HEK293 (cell line): Measurements from ENCODE around the gene CASKIN1.

Experiments
- HOXD13 ChIP-seq: sonication (generic); formaldehyde crosslinking; IDR thresholded peaks from 2 replicates; pipeline ENCODE4 v1.8.0; 2022; ENCODE audit warnings: missing genetic modification reagents, borderline replicate concordance
- MYNN ChIP-seq: fragments of 450-650 bp; formaldehyde crosslinking; IDR thresholded peaks from 2 replicates; pipeline ENCODE4 v1.5.1; 2016; ENCODE audit warnings: missing biosample characterization, missing genetic modification characterization, borderline replicate concordance
- MZF1 ChIP-seq: fragments of 450-650 bp; formaldehyde crosslinking; IDR thresholded peaks from 2 replicates; pipeline ENCODE4 v1.5.1; 2017; ENCODE audit warnings: missing biosample characterization, missing genetic modification characterization, borderline replicate concordance
- TRIM28 ChIP-seq: IDR thresholded peaks from 2 replicates; pipeline ENCODE4 v1.6.1; 2011; ENCODE audit warnings: low read length, control low read depth, borderline replicate concordance
- YY1 ChIP-seq: fragments of 450-650 bp; formaldehyde crosslinking; IDR thresholded peaks from 2 replicates; pipeline ENCODE4 v1.5.1; 2018; ENCODE audit warnings: missing biosample characterization, missing genetic modification characterization
- YY2 ChIP-seq: fragments of 450-650 bp; formaldehyde crosslinking; IDR thresholded peaks from 2 replicates; pipeline ENCODE4 v1.5.1; 2016; ENCODE audit warnings: missing biosample characterization, missing genetic modification characterization
- ZBTB1 ChIP-seq: fragments of 450-650 bp; formaldehyde crosslinking; IDR thresholded peaks from 2 replicates; pipeline ENCODE4 v1.5.1; 2016; ENCODE audit warnings: missing biosample characterization, missing genetic modification characterization
- ZNF324 ChIP-seq: fragments of 450-650 bp; formaldehyde crosslinking; IDR thresholded peaks from 2 replicates; pipeline ENCODE4 v1.5.1; 2016; ENCODE audit warnings: missing biosample characterization, missing genetic modification characterization
- ZNF341 ChIP-seq: fragments of 450-650 bp; formaldehyde crosslinking; IDR thresholded peaks from 2 replicates; pipeline ENCODE4; 2016; ENCODE audit warnings: low read depth, missing biosample characterization, missing genetic modification characterization
- ZNF37A ChIP-seq: fragments of 450-650 bp; IDR thresholded peaks from 2 replicates; pipeline ENCODE4 v1.5.1; 2018; ENCODE audit warnings: missing biosample characterization, missing genetic modification characterization
- ZNF449 ChIP-seq: fragments of 450-650 bp; formaldehyde crosslinking; IDR thresholded peaks from 2 replicates; pipeline ENCODE4 v1.5.1; 2017; ENCODE audit warnings: missing biosample characterization, mild to moderate bottlenecking, missing genetic modification characterization, moderate library complexity
- ZNF529 ChIP-seq: fragments of 450-650 bp; formaldehyde crosslinking; IDR thresholded peaks from 2 replicates; pipeline ENCODE4 v1.5.1; 2017; ENCODE audit warnings: missing genetic modification characterization, missing biosample characterization; ENCODE audit not compliant: insufficient replicate concordance
- ZNF555 ChIP-seq: fragments of 450-650 bp; formaldehyde crosslinking; conservative IDR thresholded peaks from 2 replicates; pipeline ENCODE4 v1.5.1; 2017; ENCODE audit warnings: missing biosample characterization, mild to moderate bottlenecking, missing genetic modification characterization, inconsistent platforms
- ZNF558 ChIP-seq: fragments of 450-650 bp; formaldehyde crosslinking; IDR thresholded peaks from 2 replicates; pipeline ENCODE4 v1.5.1; 2016; ENCODE audit warnings: missing biosample characterization, missing genetic modification characterization
- ZNF560 ChIP-seq: fragments of 450-650 bp; formaldehyde crosslinking; IDR thresholded peaks from 2 replicates; pipeline ENCODE4 v1.5.1; 2017; ENCODE audit warnings: missing biosample characterization, missing genetic modification characterization, borderline replicate concordance
- ZNF571 ChIP-seq: fragments of 450-650 bp; formaldehyde crosslinking; IDR thresholded peaks from 2 replicates; pipeline ENCODE4 v1.5.0; 2017; ENCODE audit warnings: missing biosample characterization, missing genetic modification characterization
- ZNF626 ChIP-seq: fragments of 450-650 bp; sonication (Bioruptor Pico); formaldehyde crosslinking; IDR thresholded peaks from 2 replicates; pipeline ENCODE4 v1.5.1; 2018; ENCODE audit warnings: missing biosample characterization, missing genetic modification characterization, inconsistent platforms
- ZNF707 ChIP-seq: fragments of 450-650 bp; formaldehyde crosslinking; IDR thresholded peaks from 2 replicates; pipeline ENCODE4 v1.5.1; 2016; ENCODE audit warnings: missing biosample characterization, missing genetic modification characterization
- ZNF76 ChIP-seq: fragments of 450-650 bp; formaldehyde crosslinking; IDR thresholded peaks from 2 replicates; pipeline ENCODE4; 2016; ENCODE audit warnings: low read depth, missing biosample characterization, missing genetic modification characterization, borderline replicate concordance
- TF ChIP-seq, protein P1 (sequence below): fragments of 450-650 bp; formaldehyde crosslinking; conservative IDR thresholded peaks from 2 replicates; pipeline ENCODE4 v1.5.1; 2016; ENCODE audit warnings: low read depth, missing biosample characterization, missing genetic modification characterization
- TF ChIP-seq, protein P2 (sequence below): fragments of 450-650 bp; IDR thresholded peaks from 2 replicates; pipeline ENCODE4 v1.5.1; 2018; ENCODE audit warnings: missing biosample characterization, missing genetic modification characterization
- TF ChIP-seq, protein P3 (sequence below): fragments of 450-650 bp; formaldehyde crosslinking; IDR thresholded peaks from 2 replicates; pipeline ENCODE4 v1.5.1; 2016; ENCODE audit warnings: missing biosample characterization, missing genetic modification characterization
- TF ChIP-seq, protein P4 (sequence below): fragments of 450-650 bp; IDR thresholded peaks from 2 replicates; pipeline ENCODE4 v1.5.1; 2018; ENCODE audit warnings: missing biosample characterization, mild to moderate bottlenecking, missing genetic modification characterization
- TF ChIP-seq, protein P5 (sequence below): fragments of 450-650 bp; formaldehyde crosslinking; IDR thresholded peaks from 2 replicates; pipeline ENCODE4 v1.5.1; 2016; ENCODE audit warnings: missing biosample characterization, missing genetic modification characterization

Gene CASKIN1

GRCh38 chr16:2205104-2205966 lies 8.9 kb upstream of the CASKIN1 start, which contains the start of gene MLST8 (continued):
- TF ChIP-seq, protein P1, sequence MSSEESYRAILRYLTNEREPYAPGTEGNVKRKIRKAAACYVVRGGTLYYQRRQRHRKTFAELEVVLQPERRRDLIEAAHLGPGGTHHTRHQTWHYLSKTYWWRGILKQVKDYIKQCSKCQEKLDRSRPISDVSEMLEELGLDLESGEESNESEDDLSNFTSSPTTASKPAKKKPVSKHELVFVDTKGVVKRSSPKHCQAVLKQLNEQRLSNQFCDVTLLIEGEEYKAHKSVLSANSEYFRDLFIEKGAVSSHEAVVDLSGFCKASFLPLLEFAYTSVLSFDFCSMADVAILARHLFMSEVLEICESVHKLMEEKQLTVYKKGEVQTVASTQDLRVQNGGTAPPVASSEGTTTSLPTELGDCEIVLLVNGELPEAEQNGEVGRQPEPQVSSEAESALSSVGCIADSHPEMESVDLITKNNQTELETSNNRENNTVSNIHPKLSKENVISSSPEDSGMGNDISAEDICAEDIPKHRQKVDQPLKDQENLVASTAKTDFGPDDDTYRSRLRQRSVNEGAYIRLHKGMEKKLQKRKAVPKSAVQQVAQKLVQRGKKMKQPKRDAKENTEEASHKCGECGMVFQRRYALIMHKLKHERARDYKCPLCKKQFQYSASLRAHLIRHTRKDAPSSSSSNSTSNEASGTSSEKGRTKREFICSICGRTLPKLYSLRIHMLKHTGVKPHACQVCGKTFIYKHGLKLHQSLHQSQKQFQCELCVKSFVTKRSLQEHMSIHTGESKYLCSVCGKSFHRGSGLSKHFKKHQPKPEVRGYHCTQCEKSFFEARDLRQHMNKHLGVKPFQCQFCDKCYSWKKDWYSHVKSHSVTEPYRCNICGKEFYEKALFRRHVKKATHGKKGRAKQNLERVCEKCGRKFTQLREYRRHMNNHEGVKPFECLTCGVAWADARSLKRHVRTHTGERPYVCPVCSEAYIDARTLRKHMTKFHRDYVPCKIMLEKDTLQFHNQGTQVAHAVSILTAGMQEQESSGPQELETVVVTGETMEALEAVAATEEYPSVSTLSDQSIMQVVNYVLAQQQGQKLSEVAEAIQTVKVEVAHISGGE (tag by site-specific recombination): peak; percentile 34; the same call in 1 of the 2 replicates
- TF ChIP-seq ZNF560 (tag by site-specific recombination) (no peak), ZNF324 (tag by site-specific recombination) (peak; percentile 86; the same call in 1 of the 2 replicates), ZNF529 (tag by site-specific recombination) (no peak), HOXD13 (CRISPR knock-in tag) (no peak), ZNF555 (tag by site-specific recombination) (no peak), MZF1 (tag by site-specific recombination) (no peak), ZNF707 (tag by site-specific recombination) (no peak), ZNF626 (tag by site-specific recombination) (no peak), YY2 (peak; percentile 76; the same call in 1 of the 2 replicates), ZBTB1 (tag by site-specific recombination) (0 out of 2 replicates have a peak, but pooled peaks have one; percentile 57), ZNF37A (tag by site-specific recombination) (no peak), TRIM28 (no peak; the same call in 1 of the 2 replicates), YY1 (0 out of 2 replicates have a peak, but pooled peaks have one; percentile 9), ZNF449 (tag by site-specific recombination) (no peak), ZNF76 (tag by site-specific recombination) (peak; percentile 85), MYNN (no peak; the same call in 1 of the 2 replicates), ZNF571 (tag by site-specific recombination) (no peak), ZNF341 (tag by site-specific recombination) (peak; percentile 99), ZNF558 (tag by site-specific recombination) (no peak)
- TF ChIP-seq, protein P2, sequence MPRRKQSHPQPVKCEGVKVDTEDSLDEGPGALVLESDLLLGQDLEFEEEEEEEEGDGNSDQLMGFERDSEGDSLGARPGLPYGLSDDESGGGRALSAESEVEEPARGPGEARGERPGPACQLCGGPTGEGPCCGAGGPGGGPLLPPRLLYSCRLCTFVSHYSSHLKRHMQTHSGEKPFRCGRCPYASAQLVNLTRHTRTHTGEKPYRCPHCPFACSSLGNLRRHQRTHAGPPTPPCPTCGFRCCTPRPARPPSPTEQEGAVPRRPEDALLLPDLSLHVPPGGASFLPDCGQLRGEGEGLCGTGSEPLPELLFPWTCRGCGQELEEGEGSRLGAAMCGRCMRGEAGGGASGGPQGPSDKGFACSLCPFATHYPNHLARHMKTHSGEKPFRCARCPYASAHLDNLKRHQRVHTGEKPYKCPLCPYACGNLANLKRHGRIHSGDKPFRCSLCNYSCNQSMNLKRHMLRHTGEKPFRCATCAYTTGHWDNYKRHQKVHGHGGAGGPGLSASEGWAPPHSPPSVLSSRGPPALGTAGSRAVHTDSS: no peak; the same call in 1 of the 2 replicates
- TF ChIP-seq, protein P3, sequence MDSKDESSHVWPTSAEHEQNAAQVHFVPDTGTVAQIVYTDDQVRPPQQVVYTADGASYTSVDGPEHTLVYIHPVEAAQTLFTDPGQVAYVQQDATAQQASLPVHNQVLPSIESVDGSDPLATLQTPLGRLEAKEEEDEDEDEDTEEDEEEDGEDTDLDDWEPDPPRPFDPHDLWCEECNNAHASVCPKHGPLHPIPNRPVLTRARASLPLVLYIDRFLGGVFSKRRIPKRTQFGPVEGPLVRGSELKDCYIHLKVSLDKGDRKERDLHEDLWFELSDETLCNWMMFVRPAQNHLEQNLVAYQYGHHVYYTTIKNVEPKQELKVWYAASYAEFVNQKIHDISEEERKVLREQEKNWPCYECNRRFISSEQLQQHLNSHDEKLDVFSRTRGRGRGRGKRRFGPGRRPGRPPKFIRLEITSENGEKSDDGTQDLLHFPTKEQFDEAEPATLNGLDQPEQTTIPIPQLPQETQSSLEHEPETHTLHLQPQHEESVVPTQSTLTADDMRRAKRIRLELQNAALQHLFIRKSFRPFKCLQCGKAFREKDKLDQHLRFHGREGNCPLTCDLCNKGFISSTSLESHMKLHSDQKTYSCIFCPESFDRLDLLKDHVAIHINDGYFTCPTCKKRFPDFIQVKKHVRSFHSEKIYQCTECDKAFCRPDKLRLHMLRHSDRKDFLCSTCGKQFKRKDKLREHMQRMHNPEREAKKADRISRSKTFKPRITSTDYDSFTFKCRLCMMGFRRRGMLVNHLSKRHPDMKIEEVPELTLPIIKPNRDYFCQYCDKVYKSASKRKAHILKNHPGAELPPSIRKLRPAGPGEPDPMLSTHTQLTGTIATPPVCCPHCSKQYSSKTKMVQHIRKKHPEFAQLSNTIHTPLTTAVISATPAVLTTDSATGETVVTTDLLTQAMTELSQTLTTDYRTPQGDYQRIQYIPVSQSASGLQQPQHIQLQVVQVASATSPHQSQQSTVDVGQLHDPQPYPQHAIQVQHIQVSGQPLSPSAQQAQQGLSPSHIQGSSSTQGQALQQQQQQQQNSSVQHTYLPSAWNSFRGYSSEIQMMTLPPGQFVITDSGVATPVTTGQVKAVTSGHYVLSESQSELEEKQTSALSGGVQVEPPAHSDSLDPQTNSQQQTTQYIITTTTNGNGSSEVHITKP (tag by site-specific recombination): peak; percentile 99
- TF ChIP-seq, protein P4, sequence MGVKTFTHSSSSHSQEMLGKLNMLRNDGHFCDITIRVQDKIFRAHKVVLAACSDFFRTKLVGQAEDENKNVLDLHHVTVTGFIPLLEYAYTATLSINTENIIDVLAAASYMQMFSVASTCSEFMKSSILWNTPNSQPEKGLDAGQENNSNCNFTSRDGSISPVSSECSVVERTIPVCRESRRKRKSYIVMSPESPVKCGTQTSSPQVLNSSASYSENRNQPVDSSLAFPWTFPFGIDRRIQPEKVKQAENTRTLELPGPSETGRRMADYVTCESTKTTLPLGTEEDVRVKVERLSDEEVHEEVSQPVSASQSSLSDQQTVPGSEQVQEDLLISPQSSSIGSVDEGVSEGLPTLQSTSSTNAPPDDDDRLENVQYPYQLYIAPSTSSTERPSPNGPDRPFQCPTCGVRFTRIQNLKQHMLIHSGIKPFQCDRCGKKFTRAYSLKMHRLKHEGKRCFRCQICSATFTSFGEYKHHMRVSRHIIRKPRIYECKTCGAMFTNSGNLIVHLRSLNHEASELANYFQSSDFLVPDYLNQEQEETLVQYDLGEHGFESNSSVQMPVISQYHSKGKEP: no peak
- TF ChIP-seq, protein P5, sequence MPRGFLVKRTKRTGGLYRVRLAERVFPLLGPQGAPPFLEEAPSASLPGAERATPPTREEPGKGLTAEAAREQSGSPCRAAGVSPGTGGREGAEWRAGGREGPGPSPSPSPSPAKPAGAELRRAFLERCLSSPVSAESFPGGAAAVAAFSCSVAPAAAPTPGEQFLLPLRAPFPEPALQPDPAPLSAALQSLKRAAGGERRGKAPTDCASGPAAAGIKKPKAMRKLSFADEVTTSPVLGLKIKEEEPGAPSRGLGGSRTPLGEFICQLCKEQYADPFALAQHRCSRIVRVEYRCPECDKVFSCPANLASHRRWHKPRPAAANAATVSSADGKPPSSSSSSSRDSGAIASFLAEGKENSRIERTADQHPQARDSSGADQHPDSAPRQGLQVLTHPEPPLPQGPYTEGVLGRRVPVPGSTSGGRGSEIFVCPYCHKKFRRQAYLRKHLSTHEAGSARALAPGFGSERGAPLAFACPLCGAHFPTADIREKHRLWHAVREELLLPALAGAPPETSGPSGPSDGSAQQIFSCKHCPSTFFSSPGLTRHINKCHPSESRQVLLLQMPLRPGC (tag by site-specific recombination): peak; percentile 74
